ENCODE measurements around the gene CCDC57.

CCDC57 gene

GRCh38 chr17:82080789-82081464 is 131.7 kb downstream of the CCDC57 start:
- no peak for DNase-seq (ENCODE audit: low read depth)

GRCh38 chr17:82080048-82080788 is 132.4 kb downstream of the CCDC57 start:
- no peak for DNase-seq (ENCODE audit: low read depth)

GRCh38 chr17:82079001-82079677 is 133.5 kb downstream of the CCDC57 start:
- no peak for DNase-seq (ENCODE audit: low read depth)

GRCh38 chr17:82078433-82078832 is 134.2 kb downstream of the CCDC57 start:
- DNase-seq (ENCODE audit: low read depth): no peak

- no peak for DNase-seq (ENCODE audit: low read depth)
Observed at GRCh38 chr17:82077617-82078358, 134.9 kb downstream of the CCDC57 start.

- no peak for DNase-seq (ENCODE audit: low read depth)
Observed at GRCh38 chr17:82076785-82077591, 135.7 kb downstream of the CCDC57 start.

GRCh38 chr17:82076018-82076784 is 136.4 kb downstream of the CCDC57 start:
- no peak for DNase-seq (ENCODE audit: low read depth)

GRCh38 chr17:82073446-82073845 is 139.2 kb downstream of the CCDC57 start:
- no peak for DNase-seq (ENCODE audit: low read depth)

- no peak for DNase-seq (ENCODE audit: low read depth)
Observed at GRCh38 chr17:82072827-82073226, 139.8 kb downstream of the CCDC57 start.

- DNase-seq (ENCODE audit: low read depth): no peak
Observed at GRCh38 chr17:82070611-82071010, 142.0 kb downstream of the CCDC57 start.

GRCh38 chr17:82065638-82066303 is 146.9 kb downstream of the CCDC57 start, which contains the start of gene DUS1L:
TSS of gene DUS1L (minus strand) at chr17:82065804. CDS start at chr17:82065059, 745 bp downstream.
- no peak for DNase-seq (ENCODE audit: low read depth)

GRCh38 chr17:82065193-82065637 is 147.4 kb downstream of the CCDC57 start:
- DNase-seq (ENCODE audit: low read depth): no peak

- DNase-seq (ENCODE audit: low read depth): no peak
Observed at GRCh38 chr17:82064433-82065192, 148.0 kb downstream of the CCDC57 start.

- no peak for DNase-seq (ENCODE audit: low read depth)
Observed at GRCh38 chr17:82063424-82064415, 148.9 kb downstream of the CCDC57 start.

GRCh38 chr17:82062984-82063368 is 149.7 kb downstream of the CCDC57 start:
- DNase-seq (ENCODE audit: low read depth): no peak

- DNase-seq (ENCODE audit: low read depth): no peak
Observed at GRCh38 chr17:82062076-82062983, 150.3 kb downstream of the CCDC57 start.

Measured in GM04503 (cell line).